HG03108 (cell line): ENCODE data around the gene MGMT.

Experiments used
- ATAC-seq: cut with Tn5 transposase; IDR thresholded peaks from one replicate; pipeline ENCODE4 v1.9.1; 2021; ENCODE audit warnings: moderate library complexity; ENCODE audit not compliant: unreplicated experiment

MGMT gene

GRCh38 chr10:129615921-129616525, 149.0 kb downstream of the MGMT start:
- no peak for ATAC-seq

GRCh38 chr10:129617768-129618167, 150.7 kb downstream of the MGMT start:
- ATAC-seq = no peak

- no peak for ATAC-seq
These were observed 154.0 kb downstream of the MGMT start for GRCh38 chr10:129621062-129621461.

- ATAC-seq = no peak
These were observed 154.7 kb downstream of the MGMT start for GRCh38 chr10:129621693-129622092.

GRCh38 chr10:129622291-129622690, 155.2 kb downstream of the MGMT start:
- ATAC-seq = no peak

- ATAC-seq = no peak
These were observed 155.7 kb downstream of the MGMT start for GRCh38 chr10:129622736-129623135.

- no peak for ATAC-seq
These were observed 157.5 kb downstream of the MGMT start for GRCh38 chr10:129624526-129624925.

- no peak for ATAC-seq
These were observed 159.3 kb downstream of the MGMT start for GRCh38 chr10:129626309-129626708.

- ATAC-seq = no peak
These were observed 159.9 kb downstream of the MGMT start for GRCh38 chr10:129626796-129627435.

GRCh38 chr10:129627442-129627841, 160.4 kb downstream of the MGMT start:
- ATAC-seq = no peak

GRCh38 chr10:129628823-129629222, 161.8 kb downstream of the MGMT start:
- ATAC-seq = no peak

GRCh38 chr10:129629911-129630310, 162.9 kb downstream of the MGMT start:
- no peak for ATAC-seq

- no peak for ATAC-seq
These were observed 164.0 kb downstream of the MGMT start for GRCh38 chr10:129631006-129631405.

- ATAC-seq = no peak
These were observed 165.0 kb downstream of the MGMT start for GRCh38 chr10:129631870-129632623.

- ATAC-seq = no peak
These were observed 170.0 kb downstream of the MGMT start for GRCh38 chr10:129637010-129637409.

- no peak for ATAC-seq
These were observed 170.8 kb downstream of the MGMT start for GRCh38 chr10:129637846-129638245.

- ATAC-seq = no peak
These were observed 174.3 kb downstream of the MGMT start for GRCh38 chr10:129641351-129641750.

- no peak for ATAC-seq
These were observed 174.9 kb downstream of the MGMT start for GRCh38 chr10:129641982-129642381.

GRCh38 chr10:129642427-129642826, 175.4 kb downstream of the MGMT start:
- no peak for ATAC-seq

GRCh38 chr10:129643266-129643665, 176.2 kb downstream of the MGMT start:
- no peak for ATAC-seq

GRCh38 chr10:129645487-129645886, 178.4 kb downstream of the MGMT start:
- ATAC-seq = no peak

- no peak for ATAC-seq
These were observed 179.9 kb downstream of the MGMT start for GRCh38 chr10:129646973-129647372.
